Measurements from ENCODE around the gene HTR4.

- TF ChIP-seq CTCF (IDR thresholded peaks at IDR 0.05; ENCODE audit: poor library complexity, severe bottlenecking) (no peak), TAF1 (IDR thresholded peaks at IDR 0.05; ENCODE audit: low read depth) (no peak), EP300 (conservative IDR thresholded peaks at IDR 0.05; ENCODE audit: poor library complexity, severe bottlenecking) (no peak), POLR2AphosphoS5 (IDR thresholded peaks at IDR 0.05) (no peak), EZH2 (IDR thresholded peaks at IDR 0.05; ENCODE audit: borderline replicate concordance, insufficient read depth, low read length, poor library complexity, severe bottlenecking) (no peak), SMC3 (conservative IDR thresholded peaks at IDR 0.05; ENCODE audit: poor library complexity) (no peak), REST (IDR thresholded peaks at IDR 0.05; ENCODE audit: borderline replicate concordance) (no peak), RAD21 (conservative IDR thresholded peaks at IDR 0.05) (no peak), MXI1 (conservative IDR thresholded peaks at IDR 0.05; ENCODE audit: poor library complexity, severe bottlenecking) (no peak)
These were observed 162.0 kb downstream of the HTR4 start for GRCh38 chr5:148492351-148492750.

Data from neural cell (in vitro differentiated cells).